ENCODE measurements around the gene LAMB1.

DNA sequence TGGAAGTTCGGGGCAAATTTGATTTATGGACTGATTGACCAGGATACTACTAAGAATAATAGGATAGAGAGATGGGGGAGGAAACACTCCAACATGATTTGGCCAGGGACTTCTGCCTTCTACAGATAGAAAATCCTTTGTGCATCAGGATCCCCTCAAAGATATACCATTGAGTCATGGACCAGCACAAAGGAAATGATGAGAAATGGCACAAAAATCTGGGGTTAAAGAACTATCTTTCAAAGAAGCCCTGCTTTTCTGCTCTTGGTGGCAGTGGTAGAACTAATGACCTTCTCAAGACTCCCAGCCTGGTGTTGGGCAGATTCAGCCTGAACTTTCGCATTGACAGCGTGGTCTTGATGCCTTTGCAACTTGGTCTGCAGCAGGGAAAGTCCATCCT, 27.6 kb upstream of the LAMB1 start:
- TF ChIP-seq POLR2A (IDR thresholded peaks at IDR 0.05; ENCODE audit: low read length) (no peak), GATA1 (IDR thresholded peaks at IDR 0.05; ENCODE audit: low read depth, low read length) (no peak)

Data from erythroblast (primary cell).